GM12878 (cell line): Measurements from ENCODE around the gene SPATA6. TPM values are rescaled to one million over a fixed set of nuclear protein-coding genes. Genes with fewer than 3 reads are reported as not detected.

ENCODE experiments used
- ATAC-seq: fragments of 200-7000 bp; cut with Tn5 transposase; 3 replicates; pipeline ENCODE4 v1.9.1; 2020; ENCODE audit warnings: mild to moderate bottlenecking, moderate library complexity
- BruUV-seq: library from RNA; stranded (reverse); fragments of 400-500 nt; replicated peaks from 2 replicates; lab custom pipeline; 2021; lab: Mats Ljungman, UMichigan
- CTCF ChIA-PET: fragments of 300-600 bp; sonication (Branson Sonifier 250); formaldehyde crosslinking; extraction: SDS; loops from one replicate; lab custom pipeline; 2021; ENCODE audit warnings: inconsistent platforms; lab: Yijun Ruan, JAX
- POLR2A ChIA-PET: fragments of 350-600 bp; formaldehyde crosslinking; extraction: SDS; loops from one replicate; lab custom pipeline; 2021; ENCODE audit warnings: inconsistent platforms; lab: Charles Lee
- RAD21 ChIA-PET: fragments of 300-600 bp; sonication (Branson Sonifier 250); formaldehyde crosslinking; loops from one replicate; lab custom pipeline; 2023; ENCODE audit warnings: antibody characterized with exemption; ENCODE audit not compliant: unreplicated experiment; lab: Charles Lee
- SMC1A ChIA-PET: fragments of 300-600 bp; sonication (Branson Sonifier 250); formaldehyde crosslinking; loops from one replicate; lab custom pipeline; 2023; ENCODE audit not compliant: unreplicated experiment, uncharacterized antibody; lab: Charles Lee
- DNase-seq: peaks from one replicate; pipeline ENCODE4 v3.0.0-alpha.2; 2011; ENCODE audit warnings: low read depth, low spot score
- FAIRE-seq: peaks from 3 replicates; lab custom pipeline; 2011; peaks lifted over from hg19 to GRCh38; lab: Jason Lieb, UNC
- H2AFZ ChIP-seq: 2 replicates; pipeline ENCODE4 v1.6.0; 2011; ENCODE audit warnings: low read depth, low read length, control low read depth; ENCODE audit not compliant: control insufficient read depth
- H3K27ac ChIP-seq: 2 replicates; pipeline ENCODE4 v1.5.1; 2011; ENCODE audit warnings: control low read depth; ENCODE audit not compliant: control insufficient read depth, insufficient read depth
- H3K27me3 ChIP-seq, 2 experiments: replicated peaks in 1 of 2; 2 replicates each; pipeline versions ENCODE4 v1.6.0 to v1.6.1; 2011; ENCODE audit warnings: low read length in 1 of 2; ENCODE audit not compliant: control insufficient read depth in 2 of 2, insufficient read depth in 2 of 2
- H3K36me3 ChIP-seq, 2 experiments: 2 replicates each; pipeline ENCODE4 v1.5.1; 2011; ENCODE audit warnings: low read length in 1 of 2; ENCODE audit not compliant: control insufficient read depth in 2 of 2, insufficient read depth in 2 of 2
- H3K4me1 ChIP-seq: 2 replicates; pipeline ENCODE4 v1.6.1; 2011; ENCODE audit warnings: mild to moderate bottlenecking, low read length, moderate library complexity, mixed read lengths; ENCODE audit not compliant: control insufficient read depth, insufficient read depth
- H3K4me2 ChIP-seq: 2 replicates; pipeline ENCODE4 v1.6.0; 2011; ENCODE audit warnings: control low read depth; ENCODE audit not compliant: control insufficient read depth, insufficient read depth
- H3K4me3 ChIP-seq: fragments of 200-600 bp; sonication (generic); 2 replicates; pipeline ENCODE4 v1.5.1; 2016
- H3K79me2 ChIP-seq: 2 replicates; pipeline ENCODE4 v1.6.0; 2011; ENCODE audit warnings: low read length; ENCODE audit not compliant: control insufficient read depth, insufficient read depth
- H3K9ac ChIP-seq: 2 replicates; pipeline ENCODE4 v1.8.0; 2011; ENCODE audit warnings: low read length, control low read depth, mixed read lengths; ENCODE audit not compliant: control insufficient read depth, insufficient read depth
- H3K9me3 ChIP-seq: replicated peaks from 3 replicates; pipeline ENCODE4 v1.5.1; 2011; ENCODE audit warnings: mild to moderate bottlenecking, low read length; ENCODE audit not compliant: control insufficient read depth, insufficient read depth
- H4K20me1 ChIP-seq: 2 replicates; pipeline ENCODE4 v1.6.0; 2011; ENCODE audit not compliant: control insufficient read depth, insufficient read depth
- DPF2 ChIP-seq: fragments of 450-650 bp; IDR thresholded peaks from 2 replicates; pipeline ENCODE4 v1.6.1; 2017; ENCODE audit warnings: mild to moderate bottlenecking
- HCFC1 ChIP-seq: fragments of 150-350 bp; IDR thresholded peaks from 2 replicates; pipeline ENCODE4 v1.6.1; 2014; ENCODE audit warnings: low read length
- HDGF ChIP-seq: fragments of 450-650 bp; IDR thresholded peaks from 2 replicates; pipeline ENCODE4 v1.6.1; 2016; ENCODE audit warnings: antibody characterized with exemption
- KDM1A ChIP-seq: fragments of 200-600 bp; sonication (generic); IDR thresholded peaks from 2 replicates; pipeline ENCODE4 v1.6.1; 2016; ENCODE audit warnings: borderline replicate concordance
- MYB ChIP-seq: fragments of 150-350 bp; IDR thresholded peaks from 2 replicates; pipeline ENCODE4 v1.6.1; 2014; ENCODE audit warnings: mild to moderate bottlenecking, low read depth, low read length, borderline replicate concordance
- NBN ChIP-seq: fragments of 450-650 bp; IDR thresholded peaks from 2 replicates; pipeline ENCODE4 v1.6.1; 2016
- NFXL1 ChIP-seq: fragments of 450-650 bp; IDR thresholded peaks from 2 replicates; pipeline ENCODE4 v1.6.1; 2017; ENCODE audit warnings: antibody characterized with exemption, mild to moderate bottlenecking, borderline replicate concordance
- NFYB ChIP-seq: IDR thresholded peaks from 2 replicates; pipeline ENCODE4 v1.6.1; 2011; ENCODE audit warnings: low read depth, mild to moderate bottlenecking, low read length, improper control_type of control experiment, moderate library complexity; ENCODE audit not compliant: insufficient read depth
- PKNOX1 ChIP-seq: fragments of 450-650 bp; IDR thresholded peaks from 2 replicates; pipeline ENCODE4 v1.6.1; 2016; ENCODE audit warnings: mild to moderate bottlenecking
- RAD21 ChIP-seq: IDR thresholded peaks from 2 replicates; pipeline ENCODE4 v1.6.1; 2011; ENCODE audit warnings: mild to moderate bottlenecking, low read depth, low read length, moderate library complexity; ENCODE audit not compliant: insufficient read depth
- REST ChIP-seq: IDR thresholded peaks from 2 replicates; pipeline ENCODE4 v1.6.1; 2012; ENCODE audit warnings: mild to moderate bottlenecking, low read depth, low read length
- SKIL ChIP-seq: fragments of 450-650 bp; IDR thresholded peaks from 2 replicates; pipeline ENCODE4 v1.6.1; 2017; ENCODE audit warnings: mild to moderate bottlenecking, low read depth, inconsistent platforms; ENCODE audit not compliant: poor library complexity, severe bottlenecking
- SUPT20H ChIP-seq: IDR thresholded peaks from 2 replicates; pipeline ENCODE4 v1.6.1; 2011; ENCODE audit warnings: low read depth, mild to moderate bottlenecking, low read length, moderate library complexity, borderline replicate concordance; ENCODE audit not compliant: control insufficient read depth
- WGBS: methylation state at CpG from one replicate; pipeline ENCODE4 v1.1.6; 2016; ENCODE audit warnings: low lambda C conversion rate; ENCODE audit not compliant: insufficient replicate concordance, insufficient coverage; ENCODE audit errors: missing lambda C conversion rate; 5-methylcytosine and 5-hydroxymethylcytosine counted together
- in situ Hi-C: fragments of 300-500 bp; cut with MboI; formaldehyde crosslinking; loops from 9 replicates; pipeline ENCODE4 v1.14.3; 2018; ENCODE audit warnings: mixed read lengths
- intact Hi-C: fragments of 100-400 bp; cut with micrococcal nuclease; formaldehyde crosslinking; loops from one replicate; pipeline ENCODE4 v1.14.2; 2022; ENCODE audit not compliant: unreplicated experiment
- polyA plus RNA-seq, 11 experiments: library from polyadenylated mRNA; depleted of rRNA in 4 of 11; unstranded in 6 of 11; stranded (reverse) in 5 of 11; fragments of >200 nt; fragmentation: Nextera tagmentation in 4 of 11; fragmentation: Illumina TruSeq in 1 of 11; extraction: Ambion mirVana in 4 of 11; extraction: Trizol in 1 of 11; gene quantifications; 1 replicate in 1 of 11; 2 replicates in 10 of 11; pipeline versions ENCODE4 v1.2.1 to v1.2.3, GENCODE V29; 2011 to 2016; ENCODE audit warnings: inconsistent platforms in 2 of 11, missing spikeins in 2 of 11, low read depth in 1 of 11
- total RNA-seq, 4 experiments: library from RNA; depleted of rRNA in 3 of 4; stranded (reverse); fragments of >200 nt in 3 of 4; fragmentation: Illumina TruSeq in 1 of 4; extraction: Trizol in 1 of 4; gene quantifications; 2 replicates each; pipeline versions ENCODE4 v1.2.1 to v1.2.3, GENCODE V29; 2013 to 2021

SPATA6 gene
- total and polyA plus RNA-seq, 10 of the 15 experiments (the other 5 are each of a cell fraction or from before 2014, with no cell fraction given), result 0.29 TPM; not detected in 9

GRCh38 chr1:48418742-48419141 lies 53.3 kb downstream of the SPATA6 start:
- Histone ChIP-seq H2AFZ (no peak overlapping the region), H3K4me1 (no peaks in the 10 kb centered on the region), H3K4me3 (no peak overlapping the region), H3K9me3 (no peaks in the 10 kb centered on the region), H4K20me1 (no peaks in the 10 kb centered on the region), H3K79me2 (no peaks in the 10 kb centered on the region)
- no peak for FAIRE-seq
- no peak for ATAC-seq
- intact Hi-C loops, result no loop called here
- 0% methylated on average over 1 of the region's 1 CpG for WGBS
- CTCF ChIA-PET, result interaction anchor here (0.6 kb wide), 1 partner anchor 17 kb away, joined by 3 read pairs; no protein-coding TSS in a partner anchor
- in situ Hi-C loops, result no loop called here
- TF ChIP-seq REST, result no peak
- no peak for TF ChIP-seq MYB
- no peak for TF ChIP-seq HCFC1
- TF ChIP-seq RAD21, result no peak
- TF ChIP-seq HDGF, result no peak
- no peak for TF ChIP-seq SKIL
- TF ChIP-seq NFXL1, result no peak
- no peak for TF ChIP-seq SUPT20H
- TF ChIP-seq KDM1A, result no peak
- no peak for TF ChIP-seq PKNOX1
- TF ChIP-seq DPF2, result no peak
- no peak for TF ChIP-seq NBN
- TF ChIP-seq NFYB, result no peak
- TF ChIP-seq, all 136 proteins: peak for 0
- no peaks in the 10 kb centered on the region for H3K27me3 ChIP-seq
- no peak overlapping the region for H3K4me2 ChIP-seq
- SMC1A ChIA-PET, result no interaction called here
- DNase-seq, result no peak
- RAD21 ChIA-PET, result no interaction called here
- POLR2A ChIA-PET, result interaction anchor here (0.6 kb wide), 1 partner anchor 759 kb away, joined by 3 read pairs; no protein-coding TSS in a partner anchor
- no peak overlapping the region for H3K9ac ChIP-seq
- no TSS peak for BruUV-seq
- H3K36me3 ChIP-seq, result no peaks in the 10 kb centered on the region
- H3K27ac ChIP-seq, result no peak overlapping the region
